Activated naive CD8-positive, alpha-beta T cell treated with anti-CD3 and anti-CD28 coated beads, Interleukin-2, amount 10 ng/mL, durations not matched to agents 7 days and 5 days (primary cell): ENCODE results near the gene DYRK2. TPM values are rescaled to one million over a fixed set of nuclear protein-coding genes. Genes with fewer than 3 reads are reported as not detected.
"Not testable (repeated sequence)": the region's sequence is repeated elsewhere in the genome, so short reads cannot be mapped to it uniquely, and the experiment has no call there.

Source experiments
- ATAC-seq: fragments of 150-1000 bp; cut with Tn5 transposase; one replicate; pipeline ENCODE4 v1.10.0; 2021; ENCODE audit warnings: low read depth, moderate library complexity
- POLR2A ChIA-PET: fragments of 350-600 bp; sonication (Branson Sonifier 250); formaldehyde crosslinking; loops from one replicate; lab custom pipeline; 2021; ENCODE audit warnings: antibody characterized with exemption; lab: Charles Lee
- DNase-seq: peaks from one replicate; pipeline ENCODE4 v3.0.0; 2021
- H3K27ac Mint-ChIP-seq: one replicate; pipeline ENCODE4 v1.8.0; 2022; ENCODE audit warnings: mild to moderate bottlenecking, mixed read lengths
- H3K27me3 Mint-ChIP-seq: one replicate; pipeline ENCODE4 v1.8.0; 2022; ENCODE audit warnings: mild to moderate bottlenecking, moderate library complexity, mixed read lengths
- H3K36me3 Mint-ChIP-seq: one replicate; pipeline ENCODE4 v1.8.0; 2021; ENCODE audit warnings: mild to moderate bottlenecking, mixed read lengths
- H3K4me1 Mint-ChIP-seq: one replicate; pipeline ENCODE4 v1.8.0; 2021; ENCODE audit warnings: mixed read lengths
- H3K4me3 Mint-ChIP-seq: one replicate; pipeline ENCODE4 v1.8.0; 2022; ENCODE audit warnings: mild to moderate bottlenecking, moderate library complexity, mixed read lengths
- H3K9me3 Mint-ChIP-seq: one replicate; pipeline ENCODE4 v1.8.0; 2021; ENCODE audit warnings: mixed read lengths
- total RNA-seq, 2 experiments: library from RNA; stranded (reverse); gene quantifications; one replicate each; pipeline ENCODE4 v1.2.3, GENCODE V29; 2021

The DYRK2 gene
- total RNA-seq, 2 experiments from 2014 or later = 108 to 109 TPM

DNA sequence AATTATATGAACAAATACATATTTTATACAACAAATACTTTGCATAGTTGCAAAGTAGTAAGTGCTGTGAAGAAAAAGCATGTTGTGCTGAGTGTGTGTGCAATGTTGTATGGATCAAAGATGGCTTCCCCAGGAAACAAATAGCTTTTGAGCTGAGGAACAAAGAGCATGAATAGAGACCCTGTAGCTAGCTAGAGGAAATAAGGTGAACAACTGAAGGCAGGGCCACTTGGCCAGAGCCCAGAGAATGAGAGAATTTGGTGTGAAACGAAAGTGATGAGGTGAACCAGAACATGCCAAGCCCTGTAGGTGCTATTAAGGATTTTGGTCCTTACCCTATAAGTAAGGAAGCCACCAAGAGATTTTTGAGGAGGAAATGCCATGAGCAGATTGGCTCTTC is 17.1 kb downstream of the DYRK2 start:
- Mint-ChIP-seq H3K36me3 (peaks cover 60% of the 10 kb centered on the region), H3K4me3 (no peak overlapping the region), H3K27me3 (no peaks in the 10 kb centered on the region), H3K9me3 (no peaks in the 10 kb centered on the region), H3K27ac (peak overlapping the region; percentile 5), H3K4me1 (peaks cover 60% of the 10 kb centered on the region)
- DNase-seq (no peak), ATAC-seq (peak; percentile 47)
- POLR2A ChIA-PET = no interaction called here

DNA sequence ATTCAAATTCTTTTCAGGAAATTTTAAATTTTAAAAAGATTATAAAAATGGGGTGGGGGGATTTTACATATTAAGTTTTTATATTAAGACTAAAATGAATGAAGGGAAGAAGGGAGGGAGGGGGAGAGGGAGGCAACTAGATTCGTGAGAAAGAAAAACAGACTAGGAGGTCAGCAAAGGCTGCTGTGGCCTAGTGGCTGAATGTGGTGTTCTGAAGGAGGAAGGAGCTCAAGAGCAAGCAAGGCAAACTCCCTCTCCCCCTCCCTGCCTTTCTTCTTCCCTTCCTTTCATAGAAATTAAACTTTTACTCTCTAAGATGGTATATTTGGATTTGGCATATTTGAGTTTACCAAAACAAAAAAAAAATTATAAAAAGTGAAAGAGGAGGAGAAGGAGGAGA is 18.1 kb downstream of the DYRK2 start:
- H3K36me3 Mint-ChIP-seq = peaks cover 52% of the 10 kb centered on the region
- DNase-seq = no peak
- H3K4me1 Mint-ChIP-seq = peaks cover 52% of the 10 kb centered on the region

DNA sequence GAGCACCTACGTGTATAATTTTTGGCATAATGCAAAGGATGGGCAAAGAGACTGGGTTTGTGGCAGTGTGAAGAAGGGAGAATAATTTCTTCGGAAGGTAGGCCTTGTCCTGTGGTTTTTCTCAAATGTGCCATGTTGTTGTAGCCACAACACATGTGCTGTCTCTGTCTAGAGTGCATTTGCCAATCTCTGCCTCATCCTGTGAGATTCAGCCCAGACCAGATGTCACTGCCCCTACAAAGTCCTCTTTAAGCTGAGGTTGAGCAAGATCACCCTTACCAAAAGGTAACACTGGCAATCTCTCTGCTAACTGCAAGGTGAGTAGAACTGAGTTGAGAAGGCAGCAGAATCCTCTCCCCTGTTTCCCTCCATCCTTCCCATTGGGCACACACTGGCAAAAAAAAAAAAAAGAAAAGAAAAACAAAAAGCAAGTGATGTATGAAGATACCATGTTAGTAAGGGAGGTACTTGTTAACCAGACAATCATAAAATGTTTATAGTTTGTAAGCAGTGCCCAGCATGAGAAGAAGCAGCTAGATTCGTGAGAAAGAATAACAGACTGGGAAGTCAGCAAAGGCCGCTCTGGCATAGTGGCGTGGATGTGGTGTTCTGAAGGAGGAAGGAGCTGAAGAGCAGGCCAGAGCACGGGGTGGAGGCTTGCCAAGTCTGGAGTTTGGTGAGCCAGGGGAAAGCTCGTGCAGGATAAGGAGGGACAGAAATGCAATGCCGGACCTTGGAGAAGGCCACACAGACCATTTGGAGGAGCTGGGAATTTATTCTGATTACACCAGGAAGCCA is 18.9 kb downstream of the DYRK2 start:
- peaks cover 3% of the 10 kb centered on the region for H3K9me3 Mint-ChIP-seq
- no peak overlapping the region for H3K27ac Mint-ChIP-seq
- no peak for DNase-seq
- H3K36me3 Mint-ChIP-seq = peaks cover 51% of the 10 kb centered on the region
- no peak for ATAC-seq
- no peaks in the 10 kb centered on the region for H3K27me3 Mint-ChIP-seq
- H3K4me1 Mint-ChIP-seq = peaks cover 44% of the 10 kb centered on the region
- H3K4me3 Mint-ChIP-seq = no peak overlapping the region
- POLR2A ChIA-PET = interaction anchor here (0.7 to 0.9 kb wide), 2 partner anchors 13 to 186 kb away, joined by 5 read pairs; no protein-coding TSS in a partner anchor

More for the DNA sequence above, 18.1 kb downstream of the DYRK2 start:
- no peak overlapping the region for H3K27ac Mint-ChIP-seq
- H3K9me3 Mint-ChIP-seq = no peaks in the 10 kb centered on the region
- ATAC-seq = no peak
- H3K27me3 Mint-ChIP-seq = no peaks in the 10 kb centered on the region
- H3K4me3 Mint-ChIP-seq = no peak overlapping the region
- POLR2A ChIA-PET = no interaction called here

DNA sequence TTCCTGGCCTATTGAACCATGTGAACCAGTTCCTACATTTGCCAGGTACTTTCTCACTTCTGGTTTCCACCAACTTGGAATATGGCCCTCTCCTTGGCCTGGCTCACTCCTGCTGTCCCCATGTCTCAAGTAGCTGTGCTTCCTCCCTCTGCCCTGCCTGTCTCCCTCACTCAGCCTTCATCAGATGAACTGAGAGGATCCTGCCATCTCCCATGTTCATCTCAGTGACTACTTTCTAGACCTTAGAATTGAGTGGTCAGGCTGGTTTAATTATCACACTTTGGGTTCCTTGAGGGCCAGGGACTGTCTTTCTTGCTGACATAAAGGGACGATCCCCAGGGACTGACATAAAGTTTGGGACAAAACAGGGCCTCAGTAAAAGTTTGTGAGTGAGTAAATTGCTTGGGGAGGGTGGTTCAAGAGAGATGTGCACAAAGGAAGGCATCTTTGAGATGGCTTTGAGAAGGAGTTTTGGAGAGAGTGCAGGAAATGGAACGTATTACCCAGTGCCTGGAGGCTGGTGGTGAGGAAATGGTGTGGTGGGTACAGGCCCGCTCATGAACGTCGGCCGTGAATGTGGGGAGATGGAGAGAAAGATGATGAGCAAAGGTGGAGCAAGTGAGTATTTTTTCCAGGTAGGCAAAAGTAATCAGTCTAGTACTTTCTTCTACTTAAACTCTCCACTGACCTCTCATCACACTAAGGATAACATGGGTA is 20.8 kb downstream of the DYRK2 start:
- peak overlapping the region; percentile 35 for H3K27ac Mint-ChIP-seq
- no peak for DNase-seq
- peaks cover 31% of the 10 kb centered on the region for H3K4me1 Mint-ChIP-seq
- no peaks in the 10 kb centered on the region for H3K27me3 Mint-ChIP-seq
- peak; percentile 58 for ATAC-seq
- H3K36me3 Mint-ChIP-seq = peaks cover 52% of the 10 kb centered on the region
- POLR2A ChIA-PET = no interaction called here
- peaks cover 14% of the 10 kb centered on the region for H3K9me3 Mint-ChIP-seq
- peak overlapping the region; percentile 14 for H3K4me3 Mint-ChIP-seq

DNA sequence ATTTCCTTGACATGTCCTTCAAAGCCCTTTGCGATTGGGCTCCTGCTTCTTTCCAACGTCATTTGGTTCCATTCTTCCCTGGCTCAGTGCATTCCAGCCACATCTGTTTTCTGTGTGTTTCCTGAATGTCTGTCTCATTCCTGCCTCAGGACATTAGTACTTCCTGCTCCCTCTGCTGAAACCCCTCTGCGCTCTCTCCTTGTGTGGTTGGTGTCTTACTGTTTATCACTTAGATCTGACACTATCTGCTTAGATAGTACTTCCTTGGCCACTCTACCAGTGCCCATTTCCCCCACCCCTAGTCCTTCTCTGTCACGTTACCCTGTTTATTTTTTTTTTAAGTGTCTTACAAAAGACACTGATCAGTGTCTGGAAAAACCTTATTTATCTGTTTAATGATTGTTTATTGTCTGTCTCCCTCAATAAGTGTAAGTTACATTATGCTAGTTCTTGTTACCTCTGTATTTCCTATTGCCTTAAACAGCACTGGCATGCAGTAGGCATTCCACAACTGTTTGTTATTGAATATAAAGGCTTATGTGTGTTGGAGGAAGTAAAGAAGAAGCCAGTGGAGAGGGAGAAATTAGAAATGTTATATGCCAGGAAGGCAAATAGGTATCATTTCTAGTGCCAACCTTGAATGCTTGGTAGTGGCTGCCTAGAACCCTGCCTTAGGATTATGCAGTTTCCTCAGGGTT is 21.5 kb downstream of the DYRK2 start:
- peaks cover 15% of the 10 kb centered on the region for H3K9me3 Mint-ChIP-seq
- H3K36me3 Mint-ChIP-seq = peaks cover 55% of the 10 kb centered on the region
- ATAC-seq (no peak), DNase-seq (no peak)
- H3K27me3 Mint-ChIP-seq = no peaks in the 10 kb centered on the region
- peak overlapping the region; percentile 3 for H3K27ac Mint-ChIP-seq
- H3K4me3 Mint-ChIP-seq = peak overlapping the region; percentile 0
- POLR2A ChIA-PET = no interaction called here
- peaks cover 30% of the 10 kb centered on the region for H3K4me1 Mint-ChIP-seq

DNA sequence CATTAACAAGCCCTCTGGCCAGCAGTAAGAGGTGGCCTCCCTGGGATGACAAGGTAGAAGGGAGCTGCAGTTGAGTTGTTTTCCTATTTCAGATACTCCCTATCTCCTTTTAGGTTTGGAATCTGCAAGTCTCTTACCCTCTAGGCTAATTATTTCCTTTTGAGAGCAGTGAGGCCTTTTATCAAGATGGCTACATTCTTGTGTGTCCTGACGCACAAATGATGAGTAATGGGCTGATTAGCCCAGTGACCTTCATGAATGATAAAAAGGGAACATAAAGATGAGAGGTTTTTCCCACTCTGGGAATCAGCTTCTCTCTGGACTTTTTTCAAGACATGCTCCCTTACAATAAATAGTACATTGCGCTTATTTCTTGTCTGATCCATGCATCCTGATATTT is 22.9 kb downstream of the DYRK2 start:
- Mint-ChIP-seq H3K27ac (no peak overlapping the region), H3K36me3 (peaks cover 50% of the 10 kb centered on the region), H3K27me3 (no peaks in the 10 kb centered on the region), H3K9me3 (peaks cover 15% of the 10 kb centered on the region), H3K4me3 (no peak overlapping the region), H3K4me1 (peaks cover 22% of the 10 kb centered on the region)
- DNase-seq (no peak), ATAC-seq (no peak)
- POLR2A ChIA-PET = no interaction called here

DNA sequence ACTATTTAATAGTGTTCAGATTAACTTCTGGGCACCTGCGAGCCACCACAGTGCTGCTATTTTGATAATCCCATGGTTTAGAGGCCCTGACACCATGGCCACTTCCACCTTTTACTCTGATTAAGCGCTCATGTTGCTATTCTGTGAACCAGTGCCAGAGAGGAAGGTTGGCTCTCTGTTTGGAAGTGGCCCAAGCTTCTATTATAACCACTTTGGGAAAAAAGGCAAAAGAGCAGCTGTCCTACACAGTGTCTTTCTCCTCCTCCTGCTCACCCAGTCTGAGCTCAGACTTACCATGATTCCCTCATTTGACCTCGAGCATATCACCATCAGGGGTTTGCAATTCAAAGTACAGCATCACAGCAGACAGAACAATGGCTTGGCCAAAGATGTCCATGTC is 23.3 kb downstream of the DYRK2 start:
- DNase-seq (no peak), ATAC-seq (no peak)
- Mint-ChIP-seq H3K27ac (no peak overlapping the region), H3K9me3 (peaks cover 15% of the 10 kb centered on the region), H3K36me3 (peaks cover 49% of the 10 kb centered on the region), H3K4me1 (peaks cover 18% of the 10 kb centered on the region), H3K27me3 (no peaks in the 10 kb centered on the region), H3K4me3 (no peak overlapping the region)
- POLR2A ChIA-PET = no interaction called here

DNA sequence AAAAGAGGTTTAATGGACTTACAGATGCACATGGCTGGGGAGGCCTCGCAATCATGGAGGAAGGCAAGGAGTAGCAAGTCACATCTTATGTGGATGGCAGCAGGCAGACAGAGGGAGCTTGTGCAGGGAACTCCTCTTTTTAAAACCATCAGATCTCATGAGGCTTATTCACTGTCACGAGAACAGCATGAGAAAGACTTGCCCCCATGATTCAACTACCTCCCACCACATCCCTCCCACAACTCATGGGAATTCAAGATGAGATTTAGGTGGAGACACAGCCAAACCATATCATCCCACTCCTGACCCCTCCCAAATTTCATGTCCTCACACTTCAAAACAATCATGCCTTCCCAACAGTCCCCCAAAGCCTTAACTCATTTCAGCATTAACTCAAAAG is 24.0 kb downstream of the DYRK2 start:
- H3K27me3 Mint-ChIP-seq, ATAC-seq, H3K4me3 Mint-ChIP-seq, DNase-seq, POLR2A ChIA-PET: not testable (repeated sequence)
- peaks cover 13% of the 10 kb centered on the region for H3K4me1 Mint-ChIP-seq
- peak overlapping the region; percentile 37 for H3K27ac Mint-ChIP-seq
- H3K9me3 Mint-ChIP-seq = peaks cover 15% of the 10 kb centered on the region
- peaks cover 43% of the 10 kb centered on the region for H3K36me3 Mint-ChIP-seq

DNA sequence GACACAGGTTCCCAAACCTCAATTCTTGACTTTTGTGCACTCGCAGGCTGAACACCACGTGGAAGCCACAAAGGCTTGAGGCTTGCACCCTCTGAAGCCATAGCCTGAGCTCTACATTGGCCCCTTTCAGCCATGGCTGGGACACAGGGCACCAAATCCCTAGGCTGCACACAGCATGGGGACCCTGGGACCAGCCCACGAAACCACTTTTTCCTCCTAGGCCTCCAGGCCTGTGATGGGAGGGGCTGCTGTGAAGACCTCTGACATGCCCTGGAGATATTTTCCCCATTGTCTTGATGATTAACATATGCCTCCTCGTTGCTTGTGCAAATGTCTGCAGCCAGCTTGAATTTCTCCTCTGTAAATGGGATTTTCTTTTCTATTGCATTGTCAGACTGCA is 25.0 kb downstream of the DYRK2 start:
- ATAC-seq, H3K27ac Mint-ChIP-seq, POLR2A ChIA-PET, H3K4me3 Mint-ChIP-seq, DNase-seq, H3K27me3 Mint-ChIP-seq: not testable (repeated sequence)
- Mint-ChIP-seq H3K9me3 (peaks cover 16% of the 10 kb centered on the region), H3K36me3 (peaks cover 40% of the 10 kb centered on the region), H3K4me1 (peaks cover 18% of the 10 kb centered on the region)

DNA sequence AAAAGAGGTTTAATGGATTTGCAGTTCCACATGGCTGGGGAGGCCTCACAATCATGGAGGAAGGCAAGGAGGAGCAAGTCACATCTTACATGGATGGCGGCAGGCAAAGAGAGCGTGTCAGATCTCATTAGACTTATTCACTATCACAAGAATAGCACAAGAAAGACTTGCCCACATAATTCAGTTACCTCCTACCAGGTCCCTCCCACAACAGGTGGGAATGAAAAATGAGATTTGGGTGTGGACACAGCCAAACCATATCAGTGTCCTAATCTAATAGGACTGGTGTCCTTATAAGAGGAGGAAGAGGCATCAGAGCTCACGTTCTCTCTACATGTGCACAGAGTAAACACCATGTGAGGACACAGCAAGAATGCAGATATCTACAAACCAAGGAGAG is 25.9 kb downstream of the DYRK2 start:
- ATAC-seq (no peak), DNase-seq (no peak)
- POLR2A ChIA-PET = no interaction called here
- Mint-ChIP-seq H3K4me3 (no peak overlapping the region), H3K9me3 (peaks cover 16% of the 10 kb centered on the region), H3K36me3 (peaks cover 43% of the 10 kb centered on the region), H3K27ac (no peak overlapping the region), H3K27me3 (no peaks in the 10 kb centered on the region), H3K4me1 (peaks cover 21% of the 10 kb centered on the region)

DNA sequence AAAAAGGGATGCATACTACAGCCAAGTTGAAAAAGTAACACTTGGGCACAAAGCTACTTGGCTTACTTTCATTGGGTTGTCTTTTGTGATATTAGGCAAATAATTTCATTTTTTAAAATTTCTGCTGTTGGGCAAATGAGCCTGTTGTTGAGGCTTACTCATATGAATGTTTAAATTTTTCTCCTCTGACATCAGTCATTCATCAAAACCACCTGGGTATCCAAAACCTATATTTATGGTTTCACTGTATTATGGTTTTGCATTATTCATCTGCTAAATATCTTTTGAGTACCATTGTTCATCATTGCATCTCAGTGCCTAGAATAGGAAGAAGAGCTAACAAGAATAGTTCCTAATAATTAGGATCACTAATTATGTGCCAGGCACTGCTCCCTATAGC is 28.1 kb downstream of the DYRK2 start:
- Mint-ChIP-seq H3K4me1 (peaks cover 13% of the 10 kb centered on the region), H3K36me3 (peaks cover 40% of the 10 kb centered on the region), H3K27ac (no peak overlapping the region), H3K4me3 (no peak overlapping the region), H3K9me3 (peaks cover 16% of the 10 kb centered on the region), H3K27me3 (no peaks in the 10 kb centered on the region)
- POLR2A ChIA-PET = no interaction called here
- ATAC-seq (no peak), DNase-seq (no peak)

DNA sequence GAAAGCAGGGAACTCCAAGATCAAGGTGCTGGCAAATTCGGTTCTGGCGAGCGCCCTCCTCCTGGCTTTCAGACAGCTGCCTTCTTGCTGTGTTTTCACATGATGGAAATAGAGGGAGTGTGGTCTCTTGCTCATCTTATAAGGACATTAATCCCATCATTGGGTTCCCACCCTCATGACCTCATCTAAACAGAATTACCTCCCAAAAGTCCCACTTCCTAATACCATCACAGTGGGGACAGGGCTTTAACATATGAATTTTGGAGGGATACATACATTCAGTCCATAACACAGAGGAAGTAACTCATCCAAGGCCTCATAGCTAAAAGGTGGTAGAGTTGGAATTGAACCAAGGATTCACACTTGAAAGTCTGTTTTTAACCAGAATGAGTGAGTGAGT is 28.6 kb downstream of the DYRK2 start:
- no peak for ATAC-seq
- Mint-ChIP-seq H3K36me3 (peaks cover 39% of the 10 kb centered on the region), H3K27me3 (no peaks in the 10 kb centered on the region), H3K27ac (no peak overlapping the region), H3K9me3 (peaks cover 19% of the 10 kb centered on the region), H3K4me1 (peaks cover 13% of the 10 kb centered on the region), H3K4me3 (no peak overlapping the region)
- DNase-seq = no peak
- POLR2A ChIA-PET = no interaction called here

DNA sequence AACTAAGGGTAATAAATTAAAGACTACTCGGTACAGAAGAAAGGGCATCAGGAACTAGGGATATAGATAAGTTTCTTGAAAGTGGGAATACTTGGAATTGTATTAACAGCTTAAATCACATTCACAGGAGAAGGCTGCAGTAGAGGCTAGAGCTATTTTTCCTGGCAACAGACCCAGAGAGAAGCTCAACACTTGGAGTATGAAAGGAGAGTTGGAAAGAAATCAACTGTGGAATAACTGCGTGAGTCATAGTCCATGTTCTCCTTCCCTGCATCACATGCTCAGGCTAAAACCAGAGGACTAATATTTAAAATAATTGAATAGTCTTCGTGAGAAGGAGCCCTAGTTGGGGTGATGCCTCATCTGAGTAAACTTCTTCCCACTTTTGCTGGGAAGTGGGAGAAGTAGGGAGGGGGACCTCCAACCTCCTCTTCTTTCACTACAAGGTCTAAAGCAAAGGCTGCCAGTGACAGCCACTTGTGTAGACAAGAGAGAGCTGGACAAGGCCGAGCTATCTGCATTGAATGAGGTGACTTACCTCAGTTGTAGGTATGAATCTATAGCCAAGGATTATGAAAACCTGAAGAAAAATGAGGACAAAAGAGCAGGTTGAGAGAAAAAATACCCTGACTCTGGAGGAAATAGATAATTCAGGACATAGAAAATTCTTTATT is 32.7 kb downstream of the DYRK2 start:
- peaks cover 15% of the 10 kb centered on the region for H3K4me1 Mint-ChIP-seq
- DNase-seq = no peak
- no peak for ATAC-seq
- H3K27me3 Mint-ChIP-seq = no peaks in the 10 kb centered on the region
- POLR2A ChIA-PET = no interaction called here
- peaks cover 4% of the 10 kb centered on the region for H3K9me3 Mint-ChIP-seq
- no peak overlapping the region for H3K27ac Mint-ChIP-seq
- no peak overlapping the region for H3K4me3 Mint-ChIP-seq
- peaks cover 15% of the 10 kb centered on the region for H3K36me3 Mint-ChIP-seq
